ENCODE data around the gene WNT16.

Gene WNT16, protein sequence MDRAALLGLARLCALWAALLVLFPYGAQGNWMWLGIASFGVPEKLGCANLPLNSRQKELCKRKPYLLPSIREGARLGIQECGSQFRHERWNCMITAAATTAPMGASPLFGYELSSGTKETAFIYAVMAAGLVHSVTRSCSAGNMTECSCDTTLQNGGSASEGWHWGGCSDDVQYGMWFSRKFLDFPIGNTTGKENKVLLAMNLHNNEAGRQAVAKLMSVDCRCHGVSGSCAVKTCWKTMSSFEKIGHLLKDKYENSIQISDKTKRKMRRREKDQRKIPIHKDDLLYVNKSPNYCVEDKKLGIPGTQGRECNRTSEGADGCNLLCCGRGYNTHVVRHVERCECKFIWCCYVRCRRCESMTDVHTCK

DNA sequence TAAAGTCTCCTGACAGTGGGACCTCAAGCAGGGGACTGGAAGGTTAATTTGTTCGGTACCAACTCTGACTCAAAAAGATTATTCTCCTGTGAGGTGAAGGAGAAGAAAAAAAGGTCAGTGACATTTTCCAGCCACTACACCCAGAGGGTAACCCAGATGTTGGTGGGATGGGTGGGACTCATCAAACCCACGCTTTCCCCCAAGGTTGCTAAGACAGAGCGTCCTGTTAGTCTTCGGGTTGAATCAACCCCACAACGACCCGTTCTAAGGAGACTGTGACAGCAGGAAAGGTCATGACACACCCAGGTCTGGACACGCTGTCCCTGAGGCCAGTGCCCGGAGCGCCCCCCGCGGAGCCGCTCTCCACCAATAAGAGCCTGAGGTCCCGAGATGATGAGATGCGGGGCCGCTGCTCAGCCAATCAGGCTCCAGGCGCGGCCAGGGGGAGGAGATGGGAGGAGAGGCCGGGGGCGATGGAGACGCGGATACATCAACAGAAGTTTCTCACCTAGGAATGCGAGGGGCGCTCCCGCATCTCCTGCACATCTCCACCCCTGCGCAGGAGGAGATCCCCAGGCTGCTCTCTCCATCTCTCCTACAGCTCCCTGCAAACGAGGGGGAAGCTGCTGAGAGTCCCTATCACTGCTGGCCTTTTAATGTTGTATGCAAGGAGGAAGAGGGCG is at the start of gene WNT16:
TSS of gene WNT16 (plus strand) at position 493 of the 683 bp plus-strand sequence. CDS start 293 bp downstream, outside the sequence.
- TF ChIP-seq, protein P1, sequence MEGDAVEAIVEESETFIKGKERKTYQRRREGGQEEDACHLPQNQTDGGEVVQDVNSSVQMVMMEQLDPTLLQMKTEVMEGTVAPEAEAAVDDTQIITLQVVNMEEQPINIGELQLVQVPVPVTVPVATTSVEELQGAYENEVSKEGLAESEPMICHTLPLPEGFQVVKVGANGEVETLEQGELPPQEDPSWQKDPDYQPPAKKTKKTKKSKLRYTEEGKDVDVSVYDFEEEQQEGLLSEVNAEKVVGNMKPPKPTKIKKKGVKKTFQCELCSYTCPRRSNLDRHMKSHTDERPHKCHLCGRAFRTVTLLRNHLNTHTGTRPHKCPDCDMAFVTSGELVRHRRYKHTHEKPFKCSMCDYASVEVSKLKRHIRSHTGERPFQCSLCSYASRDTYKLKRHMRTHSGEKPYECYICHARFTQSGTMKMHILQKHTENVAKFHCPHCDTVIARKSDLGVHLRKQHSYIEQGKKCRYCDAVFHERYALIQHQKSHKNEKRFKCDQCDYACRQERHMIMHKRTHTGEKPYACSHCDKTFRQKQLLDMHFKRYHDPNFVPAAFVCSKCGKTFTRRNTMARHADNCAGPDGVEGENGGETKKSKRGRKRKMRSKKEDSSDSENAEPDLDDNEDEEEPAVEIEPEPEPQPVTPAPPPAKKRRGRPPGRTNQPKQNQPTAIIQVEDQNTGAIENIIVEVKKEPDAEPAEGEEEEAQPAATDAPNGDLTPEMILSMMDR (IDR thresholded peaks at IDR 0.05; ENCODE audit: extremely low read depth, missing control alignments): no peak
- no peak for DNase-seq (ENCODE audit: low spot score)

DNA sequence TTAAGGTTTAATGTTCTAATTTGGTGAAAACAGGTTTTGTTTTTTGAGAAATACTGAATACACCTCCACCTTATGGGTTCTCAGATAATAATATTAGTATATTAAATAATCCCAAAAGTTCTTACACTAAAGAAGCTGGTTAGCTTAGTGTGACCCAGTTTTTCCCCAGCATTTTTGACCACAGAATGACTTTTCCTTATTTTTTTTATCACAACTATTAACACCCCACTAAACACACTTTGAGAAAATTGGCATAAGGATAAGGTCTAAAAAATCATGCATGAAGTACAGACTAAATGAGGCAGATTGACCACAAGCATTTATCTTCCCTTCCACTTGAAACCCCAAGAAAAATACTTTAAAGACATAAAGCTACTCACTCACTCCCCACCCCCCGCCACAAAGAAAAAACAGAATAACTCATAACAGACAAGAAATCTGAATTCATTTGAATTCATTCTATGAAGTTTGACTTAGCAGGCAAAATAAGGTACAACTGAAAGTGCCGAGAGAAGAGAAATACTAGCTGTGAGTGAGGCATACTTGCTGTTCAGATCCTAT is 49.7 kb upstream of the WNT16 start:
- TF ChIP-seq, protein P1 (IDR thresholded peaks at IDR 0.05; ENCODE audit: extremely low read depth, missing control alignments): no peak
- DNase-seq (ENCODE audit: low spot score): no peak

DNA sequence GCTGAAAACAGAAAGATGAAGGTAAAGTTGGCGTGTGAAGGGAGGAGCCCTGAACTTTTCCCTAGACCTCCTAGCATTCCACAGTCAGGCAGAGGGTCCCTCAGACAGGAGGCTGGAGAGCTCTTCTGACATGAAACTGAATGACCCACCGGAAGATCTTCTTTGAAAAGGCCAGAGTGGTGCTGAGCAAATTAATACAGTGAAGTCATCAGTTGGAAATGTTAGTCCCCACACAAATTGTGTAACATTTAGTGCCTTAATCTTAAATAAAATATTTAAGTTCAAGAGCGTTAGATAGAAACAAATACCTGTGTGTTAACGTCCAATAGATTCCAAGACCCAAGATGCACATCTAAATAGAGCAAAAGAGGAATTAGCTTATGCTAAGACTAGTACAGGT is 49.0 kb upstream of the WNT16 start:
- no peak for DNase-seq (ENCODE audit: low spot score)
- TF ChIP-seq, protein P1 (IDR thresholded peaks at IDR 0.05; ENCODE audit: extremely low read depth, missing control alignments): no peak

DNA sequence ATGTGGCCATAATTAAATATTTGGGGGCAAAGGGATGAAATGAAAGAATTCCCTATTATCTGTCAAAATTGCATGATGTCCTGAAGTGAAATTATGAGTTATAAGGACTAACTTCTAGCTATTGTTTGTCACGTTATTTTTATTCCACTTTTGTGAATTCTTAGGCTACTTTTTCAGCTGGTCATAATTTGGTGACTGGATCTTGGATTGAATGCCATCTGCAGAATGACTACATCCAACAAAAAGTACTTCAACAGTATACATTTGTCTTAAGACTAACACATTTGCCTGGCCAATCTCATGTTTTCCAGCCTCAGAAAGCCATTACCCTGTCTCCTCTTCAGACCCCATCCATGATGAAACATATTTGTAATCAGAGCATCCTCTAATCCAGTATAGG is 48.1 kb upstream of the WNT16 start:
- DNase-seq (ENCODE audit: low spot score): no peak
- TF ChIP-seq, protein P1 (IDR thresholded peaks at IDR 0.05; ENCODE audit: extremely low read depth, missing control alignments): no peak

DNA sequence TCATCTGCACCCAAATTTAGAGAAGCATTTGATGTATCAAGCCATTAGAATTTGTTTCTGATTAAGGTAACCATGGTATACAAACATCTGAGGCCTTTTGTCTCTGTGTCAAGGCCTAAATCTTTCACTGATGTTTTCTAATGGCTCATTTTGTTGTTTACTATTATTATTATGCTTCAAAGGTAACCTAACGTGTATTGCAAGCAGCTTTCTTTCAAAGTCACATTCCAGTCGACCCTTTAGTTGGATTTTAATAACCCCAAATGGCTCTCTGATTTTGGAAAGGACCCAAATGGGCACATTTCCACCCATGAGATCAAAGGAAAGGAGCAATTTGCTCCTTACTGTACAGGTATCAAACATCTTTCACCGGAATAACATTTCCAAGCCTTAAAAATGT is 46.7 kb upstream of the WNT16 start:
- DNase-seq (ENCODE audit: low spot score): no peak
- TF ChIP-seq, protein P1 (IDR thresholded peaks at IDR 0.05; ENCODE audit: extremely low read depth, missing control alignments): no peak

DNA sequence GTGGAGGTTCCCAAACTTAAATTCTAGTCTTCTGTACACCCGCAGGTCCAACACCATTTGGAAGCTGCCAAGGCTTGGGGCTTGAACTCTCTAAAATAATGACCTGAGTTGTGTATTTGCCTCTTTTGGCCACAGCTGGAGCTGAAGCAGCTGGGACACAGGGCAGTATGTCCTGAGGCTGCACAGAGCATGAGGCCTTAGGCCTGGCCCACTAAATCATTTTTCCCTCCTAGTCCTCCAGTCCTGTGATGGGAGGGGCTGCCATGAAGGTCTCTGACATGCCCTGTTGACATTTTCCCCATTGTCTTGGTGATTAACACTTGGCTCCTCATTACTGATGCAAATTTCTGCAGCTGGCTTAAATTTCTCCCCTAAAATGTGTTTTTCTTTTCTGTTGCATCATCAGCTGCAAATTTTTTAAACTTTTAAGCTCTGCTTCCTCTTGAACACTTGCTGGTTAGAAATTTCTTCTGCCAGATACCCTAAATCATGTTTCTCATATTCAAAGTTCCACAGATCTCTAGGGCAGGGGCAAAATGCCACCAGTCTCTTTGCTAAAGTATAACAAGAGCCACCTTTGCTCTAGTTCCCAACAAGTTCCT is 43.6 kb upstream of the WNT16 start:
- DNase-seq (ENCODE audit: low spot score): no peak
- TF ChIP-seq, protein P1 (IDR thresholded peaks at IDR 0.05; ENCODE audit: extremely low read depth, missing control alignments): no peak

DNA sequence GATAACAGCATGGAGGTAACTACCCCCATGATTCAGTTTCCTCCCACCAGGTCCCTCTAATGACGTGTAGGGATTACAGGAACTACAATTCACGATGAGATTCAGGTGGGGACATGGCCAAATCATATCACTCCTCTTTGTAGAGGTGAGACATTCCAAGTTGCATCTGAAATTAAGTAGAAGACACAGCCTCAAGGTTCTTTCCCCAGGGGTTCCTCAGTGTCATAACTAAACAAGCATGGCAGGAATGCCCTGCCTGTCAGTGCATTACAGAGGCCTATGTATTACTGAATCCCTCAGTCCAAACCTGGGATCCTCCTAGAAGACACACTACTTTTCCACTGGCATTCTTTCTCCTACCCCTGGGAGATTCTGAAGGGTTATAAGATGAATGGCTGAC is 42.6 kb upstream of the WNT16 start:
- TF ChIP-seq, protein P1 (IDR thresholded peaks at IDR 0.05; ENCODE audit: extremely low read depth, missing control alignments): no peak
- DNase-seq (ENCODE audit: low spot score): no peak

All from GM20000 (cell line).